K562 (cell line): Measurements from ENCODE around the gene HLA-B. TPM values are rescaled to one million over a fixed set of nuclear protein-coding genes. Genes with fewer than 3 reads are reported as not detected.

Source experiments
- ATAC-seq: fragments of 200-7000 bp; cut with Tn5 transposase; 3 replicates; pipeline ENCODE4 v1.9.1; 2020; ENCODE audit warnings: moderate library complexity
- BruUV-seq: library from RNA; stranded (reverse); fragments of 400-500 nt; replicated peaks from 2 replicates; lab custom pipeline; 2021; lab: Mats Ljungman, UMichigan
- CTCF ChIA-PET: fragments of 300-600 bp; formaldehyde crosslinking; extraction: SDS; loops from one replicate; lab custom pipeline; 2021; ENCODE audit warnings: low intra/inter-chr PET ratio; lab: Yijun Ruan, JAX
- POLR2A ChIA-PET: fragments of 300-600, 350-650 bp; sonication (Branson Sonifier 250); formaldehyde crosslinking; extraction: SDS; loops from one replicate; lab custom pipeline; 2021; ENCODE audit warnings: antibody characterized with exemption, inconsistent platforms; lab: Yijun Ruan, JAX
- DNase-seq, 4 experiments: peaks; one replicate each; pipeline versions ENCODE4 v3.0.0 to v3.0.0-alpha.2; 2011 to 2018; ENCODE audit warnings: low spot score in 3 of 4, mixed read lengths in 3 of 4; ENCODE audit errors: extremely low read depth in 1 of 4
- FAIRE-seq: peaks from 2 replicates; lab custom pipeline; 2011; peaks lifted over from hg19 to GRCh38; lab: Jason Lieb, UNC
- H2AFZ ChIP-seq: 2 replicates; pipeline ENCODE4 v1.6.0; 2011; ENCODE audit warnings: low read depth, low read length, control low read depth, inconsistent platforms
- H3K27ac ChIP-seq: fragments of 200-600 bp; 3 replicates; pipeline ENCODE4 v1.8.0; 2011; ENCODE audit warnings: low read depth, mild to moderate bottlenecking, control low read depth, inconsistent platforms, low read length, moderate library complexity, mixed read lengths; ENCODE audit errors: extremely low read depth
- H3K27me3 ChIP-seq, 2 experiments: fragments of 300-600 bp in 1 of 2; 2 replicates in 1 of 2; 3 replicates in 1 of 2; pipeline versions ENCODE4 v1.6.0 to v1.8.0; 2011; ENCODE audit warnings: inconsistent platforms in 2 of 2, low read length in 2 of 2, mild to moderate bottlenecking in 1 of 2, mixed read lengths in 1 of 2, moderate library complexity in 1 of 2; ENCODE audit not compliant: control insufficient read depth in 2 of 2, insufficient read depth in 2 of 2
- H3K36me3 ChIP-seq: fragments of 300-600 bp; 3 replicates; pipeline ENCODE4 v1.8.0; 2011; ENCODE audit warnings: mild to moderate bottlenecking, low read length, inconsistent platforms; ENCODE audit not compliant: control insufficient read depth, insufficient read depth
- H3K4me1 ChIP-seq, 2 experiments: fragments of 200-600 bp in 1 of 2; replicated peaks in 1 of 2; 2 replicates in 1 of 2; 3 replicates in 1 of 2; pipeline versions ENCODE4 v1.5.1 to v1.8.0; 2011; ENCODE audit warnings: inconsistent platforms in 2 of 2, low read length in 2 of 2, mild to moderate bottlenecking in 1 of 2, mixed read lengths in 1 of 2, moderate library complexity in 1 of 2; ENCODE audit not compliant: control insufficient read depth in 2 of 2, insufficient read depth in 2 of 2
- H3K4me2 ChIP-seq: 2 replicates; pipeline ENCODE4 v1.6.1; 2011; ENCODE audit warnings: low read length, control low read depth, inconsistent platforms, mixed read lengths; ENCODE audit not compliant: insufficient read depth
- H3K4me3 ChIP-seq: fragments of 200-600 bp; sonication (generic), shearing (Covaris generic); 2 replicates; pipeline ENCODE4 v1.5.1; 2016; ENCODE audit warnings: control low read depth, inconsistent platforms
- H3K79me2 ChIP-seq: fragments of 200-600 bp; 3 replicates; pipeline ENCODE4 v1.8.0; 2011; ENCODE audit warnings: low read length, inconsistent platforms; ENCODE audit not compliant: control insufficient read depth, insufficient read depth
- H3K9ac ChIP-seq, 2 experiments: 2 replicates each; pipeline versions ENCODE4 v1.6.0 to v1.6.1; 2011; ENCODE audit warnings: low read depth in 2 of 2, low read length in 2 of 2, control low read depth in 1 of 2, inconsistent platforms in 1 of 2, mild to moderate bottlenecking in 1 of 2, mixed read lengths in 1 of 2; ENCODE audit not compliant: insufficient read depth in 1 of 2
- H3K9me1 ChIP-seq: one replicate; pipeline ENCODE4 v1.6.0; 2011; ENCODE audit warnings: inconsistent platforms, mild to moderate bottlenecking, low read length, moderate library complexity; ENCODE audit not compliant: control insufficient read depth, insufficient read depth
- H3K9me3 ChIP-seq: replicated peaks from 2 replicates; pipeline ENCODE4 v1.5.1; 2011; ENCODE audit warnings: low read depth, low read length, inconsistent platforms; ENCODE audit not compliant: control insufficient read depth, insufficient read depth
- H4K20me1 ChIP-seq: replicated peaks from 2 replicates; pipeline ENCODE4 v1.6.1; 2011; ENCODE audit warnings: low read length, inconsistent platforms, mixed read lengths; ENCODE audit not compliant: control insufficient read depth, insufficient read depth
- CHAMP1 ChIP-seq: fragments of 450-650 bp; IDR thresholded peaks from 2 replicates; pipeline ENCODE4 v1.6.1; 2016; ENCODE audit warnings: mild to moderate bottlenecking
- CREM ChIP-seq: IDR thresholded peaks from 2 replicates; pipeline ENCODE4 v1.6.1; 2014; ENCODE audit warnings: antibody characterized with exemption, low read depth
- E4F1 ChIP-seq: fragments of 250-450 bp; sonication (Bioruptor Pico); IDR thresholded peaks from 2 replicates; pipeline ENCODE4 v1.5.0; 2021; ENCODE audit warnings: mild to moderate bottlenecking, borderline replicate concordance
- HLTF ChIP-seq: fragments of 450-650 bp; IDR thresholded peaks from 2 replicates; pipeline ENCODE4 v1.6.1; 2016
- NCOA1 ChIP-seq: fragments of 450-650 bp; IDR thresholded peaks from 2 replicates; pipeline ENCODE4 v1.6.1; 2016; ENCODE audit warnings: low read depth
- NFYB ChIP-seq: IDR thresholded peaks from 2 replicates; pipeline ENCODE4 v1.6.1; 2011; ENCODE audit warnings: mild to moderate bottlenecking, moderate library complexity; ENCODE audit not compliant: insufficient read length; ENCODE audit errors: extremely low read depth
- TSHZ1 ChIP-seq: fragments of 250-450 bp; sonication (Bioruptor Pico); IDR thresholded peaks from 2 replicates; pipeline ENCODE4 v1.4.0; 2020; ENCODE audit warnings: mild to moderate bottlenecking, moderate library complexity
- ZNF668 ChIP-seq: fragments of 250-450 bp; sonication (Bioruptor Pico); IDR thresholded peaks from 2 replicates; pipeline ENCODE4 v1.8.0; 2022; ENCODE audit warnings: mild to moderate bottlenecking, inconsistent platforms
- WGBS: fragments of 100-300 bp; shearing (Covaris generic); methylation state at CpG from one replicate; pipeline ENCODE4 v1.1.6; 2016; ENCODE audit warnings: low coverage, mixed read lengths; ENCODE audit not compliant: insufficient coverage; ENCODE audit errors: missing lambda C conversion rate; 5-methylcytosine and 5-hydroxymethylcytosine counted together
- in situ Hi-C: fragments of 300-500 bp; cut with MboI; formaldehyde crosslinking; loops from 4 replicates; pipeline ENCODE4 v1.15.0; 2018; ENCODE audit warnings: inconsistent platforms, mixed read lengths
- intact Hi-C: fragments of 100-400 bp; cut with micrococcal nuclease; formaldehyde crosslinking; loops from 2 replicates; pipeline ENCODE4 v1.14.2; 2022
- polyA plus RNA-seq, 8 experiments: library from polyadenylated mRNA; depleted of rRNA in 4 of 8; stranded (reverse) in 5 of 8; unstranded in 3 of 8; fragments of >200 nt; fragmentation: Nextera tagmentation in 2 of 8; fragmentation: Illumina TruSeq in 1 of 8; extraction: Ambion mirVana in 2 of 8; extraction: Trizol in 1 of 8; gene quantifications; 2 replicates each; pipeline versions ENCODE4 v1.2.1 to v1.2.3, GENCODE V29; 2011 to 2014; ENCODE audit warnings: inconsistent platforms in 1 of 8, missing spikeins in 1 of 8
- total RNA-seq, 7 experiments: library from RNA; depleted of rRNA in 6 of 7; stranded (reverse); fragments of >200 nt in 6 of 7; fragmentation: Illumina TruSeq in 2 of 7; extraction: Trizol in 2 of 7; gene quantifications; 2 replicates each; pipeline versions ENCODE4 v1.2.1 to v1.2.3, GENCODE V29; 2011 to 2021; ENCODE audit warnings: low replicate concordance in 1 of 7

HLA-B gene
- total and polyA plus RNA-seq, 9 of the 15 experiments (the other 6 are each of a cell fraction or from before 2014, with no cell fraction given) = 0.07 to 9.7 (median 0.65) TPM; not detected in 2

DNA sequence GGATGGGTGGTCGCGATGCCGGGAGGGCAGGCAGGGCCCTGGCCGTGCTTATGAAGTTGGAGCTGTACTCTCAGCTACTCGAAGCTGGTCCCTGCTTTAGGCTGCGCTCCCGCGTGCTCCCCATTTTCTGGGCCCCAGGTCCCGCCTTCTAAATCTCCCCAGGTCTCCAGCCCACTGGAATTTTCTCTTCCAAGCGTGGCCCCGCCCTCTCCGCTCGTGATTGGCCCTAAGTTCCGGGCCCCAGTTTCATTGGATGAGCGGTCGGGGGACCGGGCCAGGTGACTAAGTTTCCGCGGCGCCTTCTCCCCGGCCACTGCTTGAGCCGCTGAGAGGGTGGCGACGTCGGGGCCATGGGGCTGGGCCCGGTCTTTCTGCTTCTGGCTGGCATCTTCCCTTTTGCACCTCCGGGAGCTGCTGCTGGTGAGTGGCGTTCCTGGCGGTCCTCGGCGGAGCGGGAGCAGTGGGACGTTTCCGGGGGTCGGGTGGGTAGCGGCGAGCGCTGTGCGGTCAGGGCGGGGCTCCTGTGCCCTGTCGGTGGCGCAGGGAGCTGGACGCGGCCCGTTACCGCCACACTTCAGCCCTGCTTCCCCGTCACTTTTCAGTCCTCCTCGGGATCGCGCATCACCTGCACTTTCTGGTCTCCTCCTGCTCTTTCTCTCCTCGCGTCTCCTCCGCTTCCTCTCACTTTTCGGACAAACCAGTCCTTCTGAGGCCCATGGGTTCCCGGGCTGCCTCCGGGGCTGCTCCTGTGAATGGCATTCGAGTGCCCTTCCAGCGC is 46.5 kb upstream of the HLA-B start, which contains the start of gene MICA (continued):
- TF ChIP-seq CHAMP1 (no peak), CREM (peak; percentile 40; the same call in 1 of the 2 replicates), NFYB (peak; percentile 74), NCOA1 (0 out of 2 replicates have a peak, but pooled peaks have one; percentile 27)

DNA sequence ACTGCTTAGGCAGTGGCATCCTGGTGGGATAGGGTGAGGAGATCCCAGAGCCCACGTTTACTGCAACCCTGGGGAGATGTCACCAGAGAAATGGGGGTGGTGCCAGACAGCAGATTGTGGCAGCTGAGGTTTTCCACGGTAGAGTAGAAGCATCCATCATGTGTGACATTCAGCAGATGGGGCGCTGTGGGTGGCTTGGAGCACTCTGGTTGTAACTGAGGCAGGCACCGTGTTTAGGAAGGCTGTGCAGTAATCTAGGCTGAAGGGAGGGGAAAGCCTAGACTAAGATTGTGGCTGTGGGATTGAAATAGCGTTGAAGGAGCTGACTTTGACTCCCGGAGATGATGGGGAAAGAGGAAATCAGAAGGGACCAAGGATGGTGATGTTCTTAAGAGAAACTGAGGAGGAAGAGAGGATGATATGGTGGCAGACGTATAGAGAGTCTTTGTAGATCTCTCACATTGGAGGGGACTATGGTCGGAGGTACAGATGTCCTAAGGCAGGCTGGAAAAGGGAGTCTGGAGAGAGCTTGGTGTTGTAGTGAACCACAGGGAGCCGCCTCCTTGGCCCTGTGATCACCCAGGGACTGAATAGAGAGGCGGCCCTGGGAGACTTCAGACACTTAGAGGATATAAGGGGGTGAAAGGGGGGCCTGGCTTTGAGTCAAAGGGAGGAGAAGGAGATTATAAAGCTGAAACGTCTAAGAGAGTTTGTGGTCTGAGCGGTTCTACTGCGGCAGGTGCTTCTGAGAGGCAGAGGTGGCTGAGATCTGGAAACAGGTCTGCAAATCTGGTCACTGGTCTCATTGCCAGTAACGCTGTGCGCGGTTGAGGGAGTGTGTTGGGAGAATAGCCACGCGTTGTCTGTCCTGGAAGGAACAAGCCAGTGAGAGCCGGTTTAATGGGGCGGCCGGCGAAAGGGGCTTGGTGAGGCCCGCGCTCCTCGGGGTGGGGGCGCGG is 45.6 kb upstream of the HLA-B start:
- no TSS peak for BruUV-seq
- Histone ChIP-seq H2AFZ (peak overlapping the region; percentile 81), H3K9me3 (no peaks in the 10 kb centered on the region), H3K9ac (peak overlapping the region; percentile 15 to 94; a peak in 2 of 4 replicates), H3K27me3 (no peaks in the 10 kb centered on the region), H3K4me3 (peak overlapping the region; percentile 50), H3K36me3 (no peaks in the 10 kb centered on the region), H3K79me2 (peaks cover 64% of the 10 kb centered on the region), H3K4me1 (peaks cover 31 to 34% of the 10 kb centered on the region in 2 experiments; a peak in 4 of 5 replicates), H3K27ac (peak overlapping the region; percentile 24), H4K20me1 (no peaks in the 10 kb centered on the region; the same call in 1 of the 2 replicates), H3K4me2 (peak overlapping the region; percentile 85), H3K9me1 (no peaks in the 10 kb centered on the region)
- in situ Hi-C loops = loop anchor here (5.0 kb wide), 2 partner anchors 40 to 200 kb away; no protein-coding TSS in a partner anchor
- POLR2A ChIA-PET = interaction anchor here (0.6 to 2.3 kb wide), 8 partner anchors 9 to 428 kb away, joined by 3 to 9 read pairs (median 4); partner anchors contain the start of gene MICB
- peak; percentile 46 for FAIRE-seq
- ATAC-seq = peak; percentile 8
- WGBS = 13% methylated on average over 22 of the region's 27 CpGs
- intact Hi-C loops = no loop called here
- DNase-seq = peak in 2 of 4 experiments; percentile 36 to 52
- CTCF ChIA-PET = no interaction called here
- TF ChIP-seq HLTF (no peak), TSHZ1 (CRISPR knock-in tag) (no peak), E4F1 (CRISPR knock-in tag) (no peak), ZNF668 (CRISPR knock-in tag) (no peak)
